Tibial nerve (tissue), 4 donors: Measurements from ENCODE around the gene FOXD4.
A peak's percentile ranks its signal among the peaks of the same experiment; 100 is the strongest.
"Not testable (repeated sequence)": the region's sequence is repeated elsewhere in the genome, so short reads cannot be mapped to it uniquely, and the experiment has no call there.

Experiments
- CTCF ChIP-seq, 5 experiments: fragments of 200-600 bp in 3 of 5; fragments of 450-650 bp in 2 of 5; sonication (generic) in 3 of 5; IDR thresholded peaks; one replicate each; pipeline ENCODE4 v1.5.1; 2016 to 2019; ENCODE audit warnings: antibody characterized with exemption in 5 of 5, mild to moderate bottlenecking in 3 of 5, moderate library complexity in 2 of 5
- EP300 ChIP-seq, 2 donors: sonication (generic); formaldehyde crosslinking; IDR thresholded peaks; one replicate each; pipeline ENCODE4 v1.6.1; 2017; ENCODE audit warnings: antibody characterized with exemption in 2 of 2, mild to moderate bottlenecking in 1 of 2
- POLR2A ChIP-seq, 2 donors: fragments of 450-650 bp; IDR thresholded peaks; one replicate each; pipeline ENCODE4 v1.6.1; 2017; ENCODE audit warnings: antibody characterized with exemption in 2 of 2, mild to moderate bottlenecking in 2 of 2, moderate library complexity in 2 of 2

- TF ChIP-seq EP300, POLR2A (IDR thresholded peaks at IDR 0.05): not testable (repeated sequence)
- peak in 1 of 5 experiments; percentile 5 for TF ChIP-seq CTCF (IDR thresholded peaks at IDR 0.05)
These were observed 29.7 kb downstream of the FOXD4 start for GRCh38 chr9:88396-89037.
